Dedifferentiated amniotic fluid mesenchymal stem cell (primary cell): ENCODE measurements around the gene USP11.
"Not testable (repeated sequence)": the region's sequence is repeated elsewhere in the genome, so short reads cannot be mapped to it uniquely, and the experiment has no call there.

Experiments
- DNase-seq: peaks from one replicate; pipeline ENCODE4 v3.0.0-alpha.2; 2016; ENCODE audit errors: extremely low spot score

The USP11 gene

GRCh38 chrX:47247206-47247998 is 14.6 kb downstream of the USP11 start:
- no peak for DNase-seq

GRCh38 chrX:47247999-47248320 is 15.2 kb downstream of the USP11 start:
- no peak for DNase-seq

- DNase-seq: no peak
Measured at GRCh38 chrX:47248576-47248975, 15.8 kb downstream of the USP11 start.

GRCh38 chrX:47250017-47250347 is 17.2 kb downstream of the USP11 start:
- DNase-seq: no peak

DNA sequence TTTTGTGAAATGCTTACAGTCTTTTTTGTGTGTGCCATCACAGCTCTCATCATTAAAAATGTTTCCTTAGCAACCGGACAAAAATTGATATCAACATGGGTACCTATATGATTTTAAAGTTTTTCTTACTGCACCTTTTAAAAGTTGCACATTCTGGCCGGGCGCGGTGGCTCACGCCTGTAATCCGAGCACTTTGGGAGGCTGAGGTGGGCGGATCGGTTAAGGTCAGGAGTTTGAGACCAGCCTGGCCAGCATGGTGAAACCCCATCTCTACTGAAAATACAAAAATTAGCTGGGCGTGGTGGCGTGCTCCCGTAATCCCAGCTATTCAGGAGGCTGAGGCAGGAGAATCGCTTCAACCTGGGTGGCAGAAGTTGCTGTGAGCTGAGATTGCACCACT is 24.8 kb downstream of the USP11 start:
- not testable (repeated sequence) for DNase-seq

DNA sequence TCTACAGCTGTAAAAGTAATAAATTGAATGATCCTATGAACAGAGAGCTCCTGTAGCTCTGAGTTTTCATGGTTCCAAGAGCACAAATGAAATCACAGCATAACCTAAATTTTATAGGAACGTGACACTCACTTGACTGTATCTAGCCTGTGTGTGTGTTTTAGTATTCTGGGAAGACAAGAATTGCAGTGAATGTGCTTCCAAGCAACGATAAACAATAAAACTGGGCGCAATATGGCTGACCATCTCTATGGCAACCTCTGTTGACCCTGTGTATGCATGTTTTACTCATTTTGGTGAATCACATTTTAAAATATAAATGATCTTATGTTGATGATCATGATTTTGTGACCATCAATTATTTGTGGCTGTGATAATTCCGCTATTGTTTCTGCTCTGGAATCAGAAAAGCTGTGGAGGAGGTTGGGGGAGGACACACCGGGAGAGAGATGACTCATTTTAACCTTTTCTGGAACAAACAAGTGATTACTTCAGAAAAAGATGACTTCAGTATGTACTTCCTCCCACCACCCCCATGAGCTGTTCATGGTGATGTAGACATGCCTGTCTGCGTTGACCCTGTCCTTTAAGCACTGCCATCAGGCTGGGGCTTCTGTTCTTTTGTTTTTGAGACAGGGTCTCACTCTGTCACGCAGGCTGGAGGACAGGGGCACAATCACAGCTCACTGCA is 31.8 kb downstream of the USP11 start:
- no peak for DNase-seq

GRCh38 chrX:47266643-47267042 is 33.8 kb downstream of the USP11 start:
- no peak for DNase-seq

DNA sequence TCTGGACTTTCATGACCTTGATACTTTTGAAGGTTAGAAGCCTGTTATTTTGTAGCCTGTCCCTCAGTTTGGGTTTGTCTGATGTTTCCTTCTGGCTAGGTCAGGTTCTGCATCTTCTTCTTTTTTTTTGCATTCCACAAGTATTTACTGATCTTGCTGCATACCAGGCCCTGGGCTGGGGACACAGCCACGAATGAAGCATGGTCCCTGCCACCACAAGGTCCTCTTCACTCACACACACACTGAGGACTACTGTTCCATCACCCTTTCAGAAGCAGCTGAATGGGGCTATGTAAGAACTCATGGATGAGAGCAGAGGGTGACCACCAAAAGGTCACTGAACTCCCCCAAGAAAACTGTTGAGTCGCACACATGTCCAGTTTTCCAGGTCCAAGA is 39.2 kb downstream of the USP11 start:
- no peak for DNase-seq

GRCh38 chrX:47273011-47273730 is 40.4 kb downstream of the USP11 start:
- DNase-seq: no peak

- peak; percentile 35 for DNase-seq
Measured at GRCh38 chrX:47278691-47279090, 45.9 kb downstream of the USP11 start.

GRCh38 chrX:47283015-47283771 is 50.4 kb downstream of the USP11 start:
- no peak for DNase-seq

DNA sequence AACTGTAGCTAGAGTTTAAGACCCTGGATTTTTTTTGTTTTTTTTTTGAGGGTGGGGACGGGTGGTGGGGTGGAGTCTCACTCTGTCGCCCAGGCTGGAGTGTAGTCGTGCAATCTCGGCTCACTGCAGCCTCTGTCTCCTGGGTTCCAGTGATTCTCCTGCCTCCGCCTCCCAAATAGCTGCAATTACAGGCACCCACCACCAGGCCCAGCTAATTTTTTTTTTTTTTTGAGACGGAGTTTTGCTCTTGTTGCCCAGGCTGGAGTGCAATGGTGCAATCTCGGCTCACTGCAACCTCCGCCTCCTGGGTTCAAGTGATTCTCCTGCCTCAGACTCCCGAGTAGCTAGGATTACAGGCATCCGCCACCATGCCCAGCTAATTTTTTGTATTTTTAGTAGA is 51.8 kb downstream of the USP11 start:
- DNase-seq: not testable (repeated sequence)

DNA sequence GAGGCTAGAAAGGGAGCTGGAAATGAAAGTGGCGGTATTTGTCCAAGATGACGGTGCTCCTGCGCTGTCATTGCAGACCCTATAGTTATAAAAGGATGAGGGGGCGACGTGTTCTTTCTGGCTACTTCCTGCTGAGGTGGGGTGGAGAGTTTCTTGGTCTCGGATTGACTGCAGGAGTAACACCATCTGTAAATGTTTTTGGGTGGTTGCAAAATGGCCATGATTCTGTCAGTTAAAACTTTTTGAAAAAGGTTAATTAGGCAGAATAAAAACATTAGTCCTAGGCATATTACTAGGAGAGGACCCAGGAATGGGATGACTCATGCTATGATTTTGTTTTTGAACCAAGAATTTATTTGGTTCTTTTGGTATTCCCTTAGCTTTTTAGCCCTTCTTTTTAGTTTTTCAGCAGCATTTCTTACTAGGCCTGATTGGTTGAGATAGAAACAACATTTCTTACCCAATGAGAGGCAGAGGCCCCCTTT is 53.1 kb downstream of the USP11 start:
- DNase-seq: no peak

GRCh38 chrX:47293106-47293505 is 60.3 kb downstream of the USP11 start:
- DNase-seq: no peak

DNA sequence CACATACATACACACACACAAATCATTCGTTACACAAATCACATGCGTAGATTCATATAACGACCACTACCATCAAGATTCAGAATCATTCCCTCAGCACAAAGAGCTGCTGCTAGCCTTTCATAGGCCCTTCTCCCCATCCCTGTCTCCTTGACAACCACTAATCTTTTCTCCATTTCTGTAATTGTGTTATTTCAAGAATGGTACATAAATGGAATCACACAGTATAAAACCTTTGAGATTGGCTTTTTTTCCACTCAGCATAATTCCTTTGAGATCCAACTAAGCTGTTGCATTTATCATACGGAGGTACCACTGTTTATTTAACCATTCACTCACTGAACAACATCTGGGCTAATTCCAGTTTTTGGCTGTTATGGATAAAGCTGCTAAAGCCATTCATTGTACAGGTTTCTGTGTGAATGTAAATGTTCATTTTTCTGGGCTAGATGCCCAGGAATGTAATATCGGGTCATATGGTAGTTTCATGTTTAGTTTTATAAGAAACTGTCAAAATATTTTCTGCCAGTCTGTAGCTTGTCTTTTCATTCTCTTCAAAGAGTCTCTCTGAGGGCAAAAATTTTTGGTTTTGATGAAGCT is 64.1 kb downstream of the USP11 start:
- no peak for DNase-seq

GRCh38 chrX:47297874-47298273 is 65.1 kb downstream of the USP11 start:
- DNase-seq: no peak
